IMR-90 (cell line): ENCODE measurements around the gene MED12L.

ENCODE experiments used
- FOS ChIP-seq: fragments of 150-350 bp; IDR thresholded peaks from 2 replicates; pipeline ENCODE4 v1.6.1; 2016; ENCODE audit warnings: low read depth, low read length
- MAZ ChIP-seq: IDR thresholded peaks from 2 replicates; pipeline ENCODE4 v1.6.1; 2012; ENCODE audit warnings: low read depth, mild to moderate bottlenecking, low read length, improper control_type of control experiment, moderate library complexity, borderline replicate concordance
- MXI1 ChIP-seq: IDR thresholded peaks from 2 replicates; pipeline ENCODE4 v1.6.1; 2012; ENCODE audit warnings: low read depth, mild to moderate bottlenecking, low read length, moderate library complexity, borderline replicate concordance
- POLR2A ChIP-seq: IDR thresholded peaks from 2 replicates; pipeline ENCODE4 v1.6.1; 2012; ENCODE audit warnings: mild to moderate bottlenecking, low read depth, low read length
- RAD21 ChIP-seq: IDR thresholded peaks from 2 replicates; pipeline ENCODE4 v1.6.1; 2012; ENCODE audit warnings: low read length, improper control_type of control experiment
- RCOR1 ChIP-seq: IDR thresholded peaks from 2 replicates; pipeline ENCODE4 v1.6.1; 2012; ENCODE audit warnings: mild to moderate bottlenecking, low read length, improper control_type of control experiment; ENCODE audit not compliant: insufficient replicate concordance
- RFX5 ChIP-seq: IDR thresholded peaks from 2 replicates; pipeline ENCODE4 v1.8.0; 2012; ENCODE audit warnings: low read depth, mild to moderate bottlenecking, low read length, moderate library complexity
- SMC3 ChIP-seq: fragments of 150-350 bp; IDR thresholded peaks from 2 replicates; pipeline ENCODE4 v1.6.1; 2016; ENCODE audit warnings: low read depth, mild to moderate bottlenecking, antibody characterized with exemption, low read length, moderate library complexity
- TF ChIP-seq, protein P1 (sequence below): conservative IDR thresholded peaks from 2 replicates; pipeline ENCODE4 v1.5.1; 2012; ENCODE audit warnings: mild to moderate bottlenecking, low read depth, low read length, improper control_type of control experiment
- TF ChIP-seq, protein P2 (sequence below): fragments of 150-350 bp; IDR thresholded peaks from 2 replicates; pipeline ENCODE4 v1.6.1; 2017; ENCODE audit warnings: mild to moderate bottlenecking, antibody characterized with exemption, low read length, low read depth

DNA sequence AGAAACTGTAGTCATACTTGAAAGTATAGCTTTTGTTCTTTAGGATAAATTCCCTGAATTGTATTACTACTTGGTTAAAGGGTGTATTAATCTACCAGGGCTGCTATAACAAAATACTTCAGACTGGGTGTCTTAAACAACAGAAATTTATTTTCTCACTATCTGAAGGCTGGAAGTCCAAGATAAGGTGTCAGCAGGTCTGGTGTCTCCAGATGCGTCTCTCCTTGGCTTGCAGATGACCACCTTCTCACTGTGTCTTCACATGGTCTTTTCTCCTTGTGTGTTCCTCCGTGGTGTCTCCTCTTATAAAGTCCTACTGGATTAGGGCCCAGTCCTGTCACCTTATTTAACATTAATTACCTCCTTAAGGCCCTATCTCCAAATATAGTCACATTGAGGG lies 33.7 kb downstream of the MED12L start:
- TF ChIP-seq FOS (no peak), POLR2A (no peak), RCOR1 (no peak), MXI1 (no peak), RAD21 (no peak), RFX5 (no peak), SMC3 (no peak), MAZ (no peak)
- TF ChIP-seq, protein P1, sequence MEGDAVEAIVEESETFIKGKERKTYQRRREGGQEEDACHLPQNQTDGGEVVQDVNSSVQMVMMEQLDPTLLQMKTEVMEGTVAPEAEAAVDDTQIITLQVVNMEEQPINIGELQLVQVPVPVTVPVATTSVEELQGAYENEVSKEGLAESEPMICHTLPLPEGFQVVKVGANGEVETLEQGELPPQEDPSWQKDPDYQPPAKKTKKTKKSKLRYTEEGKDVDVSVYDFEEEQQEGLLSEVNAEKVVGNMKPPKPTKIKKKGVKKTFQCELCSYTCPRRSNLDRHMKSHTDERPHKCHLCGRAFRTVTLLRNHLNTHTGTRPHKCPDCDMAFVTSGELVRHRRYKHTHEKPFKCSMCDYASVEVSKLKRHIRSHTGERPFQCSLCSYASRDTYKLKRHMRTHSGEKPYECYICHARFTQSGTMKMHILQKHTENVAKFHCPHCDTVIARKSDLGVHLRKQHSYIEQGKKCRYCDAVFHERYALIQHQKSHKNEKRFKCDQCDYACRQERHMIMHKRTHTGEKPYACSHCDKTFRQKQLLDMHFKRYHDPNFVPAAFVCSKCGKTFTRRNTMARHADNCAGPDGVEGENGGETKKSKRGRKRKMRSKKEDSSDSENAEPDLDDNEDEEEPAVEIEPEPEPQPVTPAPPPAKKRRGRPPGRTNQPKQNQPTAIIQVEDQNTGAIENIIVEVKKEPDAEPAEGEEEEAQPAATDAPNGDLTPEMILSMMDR = no peak
- TF ChIP-seq, protein P2, sequence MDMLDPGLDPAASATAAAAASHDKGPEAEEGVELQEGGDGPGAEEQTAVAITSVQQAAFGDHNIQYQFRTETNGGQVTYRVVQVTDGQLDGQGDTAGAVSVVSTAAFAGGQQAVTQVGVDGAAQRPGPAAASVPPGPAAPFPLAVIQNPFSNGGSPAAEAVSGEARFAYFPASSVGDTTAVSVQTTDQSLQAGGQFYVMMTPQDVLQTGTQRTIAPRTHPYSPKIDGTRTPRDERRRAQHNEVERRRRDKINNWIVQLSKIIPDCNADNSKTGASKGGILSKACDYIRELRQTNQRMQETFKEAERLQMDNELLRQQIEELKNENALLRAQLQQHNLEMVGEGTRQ = no peak
